Large intestine (tissue), 3 donors: Measurements from ENCODE around the gene FBXO22. TPM values are rescaled to one million over a fixed set of nuclear protein-coding genes. Genes with fewer than 3 reads are reported as not detected.
"Not testable (repeated sequence)": the region's sequence is repeated elsewhere in the genome, so short reads cannot be mapped to it uniquely, and the experiment has no call there.

Source experiments
- DNase-seq, 2 donors: peaks; one replicate each; pipeline versions ENCODE4 v3.0.0 to v3.0.0-alpha.2; 2013
- H3K27ac ChIP-seq: one replicate; pipeline ENCODE4 v1.5.1; 2013; ENCODE audit warnings: low read length
- H3K27me3 ChIP-seq: 2 replicates; pipeline ENCODE4 v1.6.1; 2013; ENCODE audit warnings: low read length; ENCODE audit not compliant: control insufficient read depth, insufficient read depth
- H3K36me3 ChIP-seq: 2 replicates; pipeline ENCODE4 v1.6.1; 2013; ENCODE audit warnings: low read length; ENCODE audit not compliant: control insufficient read depth, insufficient read depth
- H3K4me1 ChIP-seq: one replicate; pipeline ENCODE4 v1.6.1; 2013; ENCODE audit warnings: low read length; ENCODE audit not compliant: control insufficient read depth, insufficient read depth
- H3K4me3 ChIP-seq: one replicate; pipeline ENCODE4 v1.5.1; 2013; ENCODE audit warnings: low read length
- H3K9me3 ChIP-seq: one replicate; pipeline ENCODE4 v1.6.1; 2013; ENCODE audit warnings: mild to moderate bottlenecking, low read depth, low read length, moderate library complexity; ENCODE audit not compliant: control insufficient read depth
- WGBS: methylation state at CpG from one replicate; pipeline ENCODE4 v1.1.5; 2013; ENCODE audit warnings: low lambda C conversion rate; ENCODE audit not compliant: insufficient coverage; 5-methylcytosine and 5-hydroxymethylcytosine counted together
- polyA plus RNA-seq: library from polyadenylated mRNA; unstranded; fragments of 120-200 nt; gene quantifications from one replicate; pipeline ENCODE4 v1.2.1, GENCODE V29; 2013

The FBXO22 gene
- polyA plus RNA-seq, 1 donor: 24.9 TPM

GRCh38 chr15:75955720-75956119 is 52.0 kb downstream of the FBXO22 start:
- no peak for DNase-seq
- no peaks in the 10 kb centered on the region for H3K36me3 ChIP-seq
- 100% methylated on average over 1 of the region's 1 CpG for WGBS
- H3K4me1 ChIP-seq: no peaks in the 10 kb centered on the region
- peaks cover 6% of the 10 kb centered on the region for H3K27me3 ChIP-seq
- H3K4me3 ChIP-seq: no peak overlapping the region
- no peaks in the 10 kb centered on the region for H3K9me3 ChIP-seq
- H3K27ac ChIP-seq: no peak overlapping the region

- no peak for DNase-seq
- 83% methylated on average over 1 of the region's 1 CpG for WGBS
Observed at GRCh38 chr15:75961331-75961730, 57.7 kb downstream of the FBXO22 start.

DNA sequence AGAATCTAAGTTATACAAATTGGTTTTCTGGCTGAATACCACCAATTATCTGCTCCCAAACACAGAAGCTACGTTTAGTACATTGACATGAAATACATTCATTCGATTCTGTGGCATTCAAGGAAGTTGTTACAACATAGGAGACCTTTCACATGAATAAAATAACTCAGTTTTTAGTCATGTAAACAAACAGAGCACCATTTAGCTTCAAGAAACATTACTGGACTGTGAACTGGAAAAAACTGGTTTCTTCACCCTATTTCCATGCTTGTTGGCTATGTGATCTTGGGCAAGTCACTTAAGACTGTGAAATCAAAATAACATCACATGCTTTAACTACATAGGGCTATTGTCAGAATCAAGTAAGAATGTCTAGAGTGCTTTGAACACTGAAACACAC is 62.4 kb downstream of the FBXO22 start:
- Histone ChIP-seq H3K36me3 (no peaks in the 10 kb centered on the region), H3K27me3 (no peaks in the 10 kb centered on the region), H3K4me1 (no peaks in the 10 kb centered on the region), H3K27ac (no peak overlapping the region), H3K9me3 (no peaks in the 10 kb centered on the region), H3K4me3 (no peak overlapping the region)
- WGBS: no CpG with 5 or more reads among the region's 2 CpGs
- no peak for DNase-seq

More at GRCh38 chr15:75961331-75961730, 57.7 kb downstream of the FBXO22 start:
- Histone ChIP-seq H3K9me3 (no peaks in the 10 kb centered on the region), H3K4me1 (no peaks in the 10 kb centered on the region), H3K4me3 (no peak overlapping the region), H3K36me3 (no peaks in the 10 kb centered on the region), H3K27ac (no peak overlapping the region), H3K27me3 (peaks cover 3% of the 10 kb centered on the region)

DNA sequence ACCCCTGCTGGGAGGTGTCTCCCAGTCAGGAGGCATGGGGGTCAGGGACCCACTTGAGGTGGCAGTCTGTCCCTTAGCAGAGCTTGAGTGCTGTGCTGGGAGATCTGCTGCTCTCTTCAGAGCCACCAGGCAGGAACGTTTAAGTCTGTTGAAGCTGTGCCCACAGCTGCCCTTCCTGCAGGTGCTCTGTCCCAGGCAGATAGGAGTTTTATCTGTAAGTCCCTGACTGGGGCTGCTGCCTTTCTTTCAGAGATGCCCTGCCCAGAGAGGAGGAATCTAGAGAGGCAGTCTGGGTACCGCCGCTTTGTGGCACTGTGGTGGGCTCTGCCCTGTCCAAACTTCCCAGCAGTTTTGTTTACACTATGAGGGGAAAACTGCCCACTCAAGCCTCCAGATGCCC is 73.1 kb downstream of the FBXO22 start:
- not testable (repeated sequence) for H3K27ac ChIP-seq, H3K4me1 ChIP-seq, DNase-seq, H3K36me3 ChIP-seq, H3K4me3 ChIP-seq, H3K27me3 ChIP-seq, H3K9me3 ChIP-seq
- no CpG with 5 or more reads among the region's 3 CpGs for WGBS

GRCh38 chr15:75981149-75981815 is 77.6 kb downstream of the FBXO22 start:
- Histone ChIP-seq H3K4me1 (no peaks in the 10 kb centered on the region), H3K9me3 (no peaks in the 10 kb centered on the region), H3K27me3 (no peaks in the 10 kb centered on the region), H3K27ac (no peak overlapping the region), H3K4me3 (no peak overlapping the region), H3K36me3 (no peaks in the 10 kb centered on the region)
- WGBS: no CpG with 5 or more reads among the region's 2 CpGs
- DNase-seq: no peak

GRCh38 chr15:75982468-75982867 is 78.8 kb downstream of the FBXO22 start:
- no peak overlapping the region for H3K4me3 ChIP-seq
- DNase-seq: no peak
- no peaks in the 10 kb centered on the region for H3K27me3 ChIP-seq
- no peaks in the 10 kb centered on the region for H3K4me1 ChIP-seq
- no peaks in the 10 kb centered on the region for H3K36me3 ChIP-seq
- H3K9me3 ChIP-seq: no peaks in the 10 kb centered on the region
- no peak overlapping the region for H3K27ac ChIP-seq
- no CpG with 5 or more reads among the region's 2 CpGs for WGBS

GRCh38 chr15:75984706-75985105 is 81.0 kb downstream of the FBXO22 start:
- WGBS: no CpG with 5 or more reads among the region's 3 CpGs
- DNase-seq, H3K27ac ChIP-seq, H3K36me3 ChIP-seq, H3K9me3 ChIP-seq, H3K27me3 ChIP-seq, H3K4me1 ChIP-seq, H3K4me3 ChIP-seq: not testable (repeated sequence)

DNA sequence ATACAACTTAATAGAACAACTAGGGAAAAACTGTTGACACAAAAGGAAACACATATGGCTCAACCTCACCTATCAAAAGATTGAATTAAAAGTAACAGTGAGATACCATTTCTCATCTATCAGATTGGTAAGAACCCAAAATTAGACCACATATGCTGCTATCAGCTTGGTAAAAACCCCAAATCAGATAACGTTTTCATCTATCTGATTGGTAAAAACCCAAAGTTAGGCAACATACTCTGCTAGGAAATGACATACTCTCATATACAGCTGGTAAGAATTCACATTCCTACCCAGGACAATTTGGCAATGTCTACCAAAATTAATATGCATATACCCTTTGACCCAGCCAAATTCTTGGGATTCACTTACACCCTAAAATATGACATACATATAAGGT is 82.3 kb downstream of the FBXO22 start:
- Histone ChIP-seq H3K36me3 (no peaks in the 10 kb centered on the region), H3K9me3 (no peaks in the 10 kb centered on the region), H3K27ac (no peak overlapping the region), H3K4me3 (no peak overlapping the region), H3K27me3 (no peaks in the 10 kb centered on the region), H3K4me1 (no peaks in the 10 kb centered on the region)
- no peak for DNase-seq
- WGBS: no CpG with 5 or more reads among the region's 1 CpG

GRCh38 chr15:75989045-75989444 is 85.4 kb downstream of the FBXO22 start:
- Histone ChIP-seq H3K4me3 (no peak overlapping the region), H3K36me3 (no peaks in the 10 kb centered on the region), H3K4me1 (no peaks in the 10 kb centered on the region), H3K27ac (no peak overlapping the region), H3K27me3 (no peaks in the 10 kb centered on the region), H3K9me3 (no peaks in the 10 kb centered on the region)
- 100% methylated on average over 2 of the region's 2 CpGs for WGBS
- DNase-seq: no peak

DNA sequence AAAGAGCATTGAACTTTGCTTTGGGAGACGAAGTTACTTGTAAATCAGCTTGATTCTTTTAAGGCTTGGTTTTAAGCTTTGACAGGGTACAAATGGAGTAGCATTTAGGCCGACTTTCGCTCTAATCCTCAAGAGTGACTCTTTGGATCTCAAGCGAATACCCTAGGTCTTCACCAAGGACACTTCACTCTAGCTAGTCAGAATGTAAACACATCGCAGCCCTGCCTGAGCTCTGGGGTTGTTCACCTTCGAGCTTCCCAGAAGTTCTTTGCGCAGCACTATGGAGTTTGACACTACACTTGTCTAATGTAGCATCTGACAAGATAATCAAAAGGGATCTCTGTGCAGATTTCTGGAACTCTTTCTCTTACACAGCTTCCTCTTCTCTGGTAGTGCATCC is 86.2 kb downstream of the FBXO22 start:
- Histone ChIP-seq H3K36me3 (no peaks in the 10 kb centered on the region), H3K4me1 (no peaks in the 10 kb centered on the region), H3K27me3 (no peaks in the 10 kb centered on the region), H3K9me3 (no peaks in the 10 kb centered on the region), H3K4me3 (no peak overlapping the region), H3K27ac (no peak overlapping the region)
- WGBS: 40% methylated on average over 1 of the region's 7 CpGs
- DNase-seq: no peak
